HUES6 (cell line): ENCODE results near the gene LINC00305.

Experiments used
- H3K27ac ChIP-seq: 2 replicates; pipeline ENCODE4 v1.7.0; 2013; ENCODE audit warnings: low read depth, mild to moderate bottlenecking, low read length, inconsistent platforms
- H3K27me3 ChIP-seq: 2 replicates; pipeline ENCODE4 v1.6.1; 2013; ENCODE audit warnings: low read length; ENCODE audit not compliant: control insufficient read depth, insufficient read depth
- H3K36me3 ChIP-seq: 2 replicates; pipeline ENCODE4 v1.6.1; 2013; ENCODE audit warnings: low read length; ENCODE audit not compliant: control insufficient read depth, insufficient read depth
- H3K4me1 ChIP-seq: 2 replicates; pipeline ENCODE4 v1.6.1; 2013; ENCODE audit warnings: low read length; ENCODE audit not compliant: control insufficient read depth, insufficient read depth
- H3K4me3 ChIP-seq: 2 replicates; pipeline ENCODE4 v1.5.1; 2013; ENCODE audit warnings: low read depth, low read length
- H3K9ac ChIP-seq: one replicate; pipeline ENCODE4 v1.6.1; 2013; ENCODE audit warnings: mild to moderate bottlenecking, low read length
- H3K9me3 ChIP-seq: 2 replicates; pipeline ENCODE4 v1.6.1; 2013; ENCODE audit warnings: low read depth, low read length; ENCODE audit not compliant: control insufficient read depth, insufficient read depth

LINC00305 gene

DNA sequence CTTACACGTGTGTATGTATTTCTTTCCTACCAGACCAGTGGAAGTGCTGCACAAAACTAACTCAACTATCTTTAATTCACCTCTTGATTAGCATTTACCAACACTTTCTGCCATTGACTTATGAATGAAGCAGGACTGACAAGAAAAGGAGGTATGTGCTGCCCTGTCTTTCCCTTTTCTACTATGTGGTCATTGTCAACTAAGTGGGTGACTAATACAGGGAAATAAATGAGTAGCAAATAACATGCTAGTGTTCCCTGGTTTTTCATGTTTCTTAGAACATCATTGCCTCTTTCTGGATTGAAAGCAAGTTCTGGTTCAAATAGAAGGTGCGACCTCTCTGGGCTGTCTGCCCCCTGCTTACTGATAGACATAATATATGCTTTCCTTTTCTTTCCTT is 58.0 kb downstream of the LINC00305 start:
- no peak overlapping the region for H3K27ac ChIP-seq
- no peak overlapping the region for H3K9ac ChIP-seq
- no peak overlapping the region for H3K4me3 ChIP-seq

DNA sequence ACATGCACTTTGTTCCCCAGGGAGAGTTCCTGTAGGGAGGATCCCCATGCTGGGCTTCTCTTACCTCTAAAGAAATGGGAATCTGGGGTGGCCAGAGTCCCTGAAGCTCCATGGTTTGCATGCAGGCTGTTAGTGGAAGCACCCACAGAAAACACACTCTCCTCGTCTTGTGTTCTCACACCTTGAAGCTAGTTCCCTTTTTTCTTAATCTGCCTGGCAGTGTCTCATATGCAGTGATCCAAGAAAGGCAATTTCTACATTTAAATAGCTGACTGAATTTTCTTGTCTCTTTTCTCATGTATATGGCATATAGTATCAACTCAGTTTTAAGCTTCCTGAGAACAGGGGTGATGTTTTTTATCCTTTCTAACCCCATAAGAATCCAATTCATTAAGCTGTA is 65.0 kb downstream of the LINC00305 start:
- Histone ChIP-seq H3K4me1 (peaks cover 7% of the 10 kb centered on the region; the same call in 1 of the 2 replicates), H3K36me3 (no peaks in the 10 kb centered on the region), H3K9me3 (peaks cover 7% of the 10 kb centered on the region; the same call in 1 of the 2 replicates)

More for the DNA sequence above, 58.0 kb downstream of the LINC00305 start:
- Histone ChIP-seq H3K9me3 (peaks cover 13% of the 10 kb centered on the region; the same call in 1 of the 2 replicates), H3K4me1 (peaks cover 6% of the 10 kb centered on the region), H3K36me3 (no peaks in the 10 kb centered on the region), H3K27me3 (no peaks in the 10 kb centered on the region)

DNA sequence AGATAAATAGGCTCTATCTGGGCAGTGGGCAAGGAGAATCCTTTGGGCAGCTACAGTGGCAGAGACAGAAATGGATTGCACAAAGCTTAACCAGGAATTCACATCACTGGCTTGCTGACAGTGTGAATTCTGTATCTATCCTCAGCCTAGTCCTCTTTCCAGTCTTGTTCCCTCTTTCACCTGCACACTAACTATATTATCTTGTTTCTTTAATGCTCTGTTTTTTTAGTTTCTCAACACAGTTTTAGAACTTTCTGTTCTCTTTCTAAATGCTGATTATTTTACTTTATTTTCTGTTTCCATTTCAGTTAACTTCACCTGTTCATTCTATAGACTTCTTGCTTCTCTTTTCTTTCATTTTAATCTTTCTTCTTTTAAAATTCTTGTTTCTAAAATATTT is 66.4 kb downstream of the LINC00305 start:
- Histone ChIP-seq H3K36me3 (no peaks in the 10 kb centered on the region), H3K4me3 (no peak overlapping the region), H3K9me3 (no peaks in the 10 kb centered on the region), H3K9ac (no peak overlapping the region), H3K4me1 (peaks cover 7% of the 10 kb centered on the region; the same call in 1 of the 2 replicates), H3K27me3 (no peaks in the 10 kb centered on the region), H3K27ac (no peak overlapping the region)

More for the DNA sequence above, 65.0 kb downstream of the LINC00305 start:
- H3K27ac ChIP-seq: no peak overlapping the region
- H3K4me3 ChIP-seq: no peak overlapping the region
- H3K27me3 ChIP-seq: no peaks in the 10 kb centered on the region
- H3K9ac ChIP-seq: no peak overlapping the region

DNA sequence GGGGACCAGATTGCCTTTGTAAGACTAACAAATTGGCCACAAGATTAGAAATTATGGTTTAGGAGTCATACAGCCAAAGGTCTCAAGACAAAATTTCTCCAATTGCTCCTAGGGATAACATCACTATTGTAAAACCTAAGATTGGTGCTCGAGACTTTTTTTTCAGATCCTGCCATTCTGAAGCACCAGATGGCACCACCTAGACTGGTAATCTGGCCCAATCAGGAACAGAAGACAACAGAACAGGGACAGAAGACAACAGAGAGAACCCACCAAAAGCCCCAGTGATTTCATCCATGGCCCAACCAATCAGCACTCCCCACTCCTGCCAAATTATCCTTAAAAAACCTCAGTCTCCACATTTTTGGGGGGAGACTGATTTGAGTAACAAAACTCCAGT is 66.8 kb downstream of the LINC00305 start:
- Histone ChIP-seq H3K27ac (no peak overlapping the region), H3K9ac (no peak overlapping the region), H3K36me3 (no peaks in the 10 kb centered on the region), H3K27me3 (no peaks in the 10 kb centered on the region), H3K9me3 (no peaks in the 10 kb centered on the region), H3K4me1 (peaks cover 7% of the 10 kb centered on the region; the same call in 1 of the 2 replicates), H3K4me3 (no peak overlapping the region)

DNA sequence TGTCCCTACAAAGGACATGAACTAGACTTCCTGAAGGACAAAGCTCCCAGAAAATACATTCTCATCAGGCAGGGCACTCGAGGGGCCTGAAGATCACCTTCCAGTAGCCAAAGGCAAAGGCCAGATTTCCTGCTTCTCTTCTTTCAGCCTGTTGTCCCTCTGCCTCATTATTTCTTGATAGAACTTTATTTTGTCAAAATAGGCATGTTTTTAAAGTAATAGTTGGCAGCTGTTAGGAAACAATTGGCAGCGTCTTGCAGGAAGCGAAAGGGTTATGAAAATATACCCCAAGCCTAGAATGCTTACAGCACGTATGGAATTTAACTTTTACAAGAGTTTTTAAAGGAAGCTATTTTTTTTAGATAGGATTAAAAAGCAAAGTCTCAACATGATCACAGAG is 74.9 kb downstream of the LINC00305 start:
- H3K9ac ChIP-seq: no peak overlapping the region
- no peaks in the 10 kb centered on the region for H3K36me3 ChIP-seq
- H3K27ac ChIP-seq: no peak overlapping the region
- H3K4me1 ChIP-seq: no peaks in the 10 kb centered on the region
- no peaks in the 10 kb centered on the region for H3K27me3 ChIP-seq
- H3K4me3 ChIP-seq: no peak overlapping the region
- H3K9me3 ChIP-seq: peaks cover 6% of the 10 kb centered on the region; the same call in 1 of the 2 replicates

DNA sequence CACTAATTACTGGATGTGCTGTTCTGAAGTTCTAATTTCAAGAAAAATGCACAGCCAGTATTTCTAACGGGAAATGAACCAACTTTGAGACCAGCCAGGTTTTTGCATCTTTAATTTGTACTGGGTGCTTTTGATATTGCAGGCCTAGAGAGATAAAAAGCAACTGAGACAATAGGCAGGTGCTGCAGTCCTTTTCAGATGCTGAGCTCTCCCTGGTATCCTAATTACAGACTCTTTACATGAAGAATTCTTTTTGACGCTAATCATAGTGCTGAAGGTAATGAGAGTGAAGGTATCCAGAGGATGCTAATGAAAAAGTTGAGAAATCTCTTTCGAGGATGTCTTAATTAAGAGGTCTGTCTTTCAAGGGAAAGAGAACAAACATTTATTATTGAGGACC is 93.9 kb downstream of the LINC00305 start:
- no peak overlapping the region for H3K27ac ChIP-seq
- peaks cover 2% of the 10 kb centered on the region; the same call in 1 of the 2 replicates for H3K4me1 ChIP-seq
- peaks cover 19% of the 10 kb centered on the region; the same call in 1 of the 2 replicates for H3K27me3 ChIP-seq
- H3K36me3 ChIP-seq: no peaks in the 10 kb centered on the region
- H3K9ac ChIP-seq: no peak overlapping the region
- 0 out of 2 replicates have a peak, but pooled peaks cover 3% of the 10 kb centered on the region for H3K9me3 ChIP-seq
- no peak overlapping the region for H3K4me3 ChIP-seq

DNA sequence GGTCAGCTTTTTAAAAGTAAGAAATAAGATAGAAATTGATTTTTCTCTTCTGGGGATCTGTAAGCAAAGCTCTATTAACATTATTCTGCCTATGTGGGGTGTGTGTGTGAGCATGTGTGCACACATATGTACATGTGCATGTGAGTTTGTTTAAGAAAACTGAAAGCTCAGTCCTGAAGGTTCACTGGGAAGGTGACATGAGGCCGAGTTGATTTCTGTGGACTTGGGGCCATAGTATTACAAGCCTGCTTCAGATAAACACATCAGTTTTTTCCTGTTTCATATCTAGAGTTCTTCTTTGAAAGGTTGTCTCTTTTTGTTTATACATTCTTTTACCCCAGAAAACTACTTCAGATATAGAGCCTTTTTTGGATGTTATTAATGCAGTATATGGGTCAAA is 95.6 kb downstream of the LINC00305 start:
- peaks cover 19% of the 10 kb centered on the region; the same call in 1 of the 2 replicates for H3K27me3 ChIP-seq

DNA sequence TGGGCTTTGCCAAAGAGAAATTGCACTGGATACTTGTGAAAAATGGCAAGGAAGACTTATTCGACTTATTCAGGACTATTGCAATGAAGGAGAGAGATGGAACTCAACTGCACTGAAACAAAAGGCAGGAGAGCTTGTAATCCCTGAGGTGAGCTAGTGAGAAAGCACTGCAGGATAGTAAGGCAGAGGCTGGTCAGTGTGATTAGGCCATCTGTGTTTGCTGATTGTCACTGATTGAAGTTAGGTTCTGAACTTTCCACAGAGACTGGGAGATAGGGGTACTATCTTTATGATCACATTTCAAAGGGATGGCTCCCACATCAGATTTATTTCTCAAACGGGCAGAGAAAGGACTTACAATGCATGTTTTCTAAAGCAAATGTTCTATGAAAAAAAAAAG is 96.1 kb downstream of the LINC00305 start:
- Histone ChIP-seq H3K4me3 (no peak overlapping the region), H3K27ac (no peak overlapping the region), H3K9me3 (no peaks in the 10 kb centered on the region), H3K9ac (no peak overlapping the region), H3K36me3 (no peaks in the 10 kb centered on the region), H3K27me3 (peaks cover 19% of the 10 kb centered on the region; the same call in 1 of the 2 replicates), H3K4me1 (peaks cover 2% of the 10 kb centered on the region; the same call in 1 of the 2 replicates)

More for the DNA sequence above, 95.6 kb downstream of the LINC00305 start:
- no peak overlapping the region for H3K27ac ChIP-seq
- peaks cover 2% of the 10 kb centered on the region; the same call in 1 of the 2 replicates for H3K4me1 ChIP-seq
- H3K36me3 ChIP-seq: no peaks in the 10 kb centered on the region
- H3K9ac ChIP-seq: no peak overlapping the region
- no peak overlapping the region for H3K4me3 ChIP-seq
- H3K9me3 ChIP-seq: no peaks in the 10 kb centered on the region

DNA sequence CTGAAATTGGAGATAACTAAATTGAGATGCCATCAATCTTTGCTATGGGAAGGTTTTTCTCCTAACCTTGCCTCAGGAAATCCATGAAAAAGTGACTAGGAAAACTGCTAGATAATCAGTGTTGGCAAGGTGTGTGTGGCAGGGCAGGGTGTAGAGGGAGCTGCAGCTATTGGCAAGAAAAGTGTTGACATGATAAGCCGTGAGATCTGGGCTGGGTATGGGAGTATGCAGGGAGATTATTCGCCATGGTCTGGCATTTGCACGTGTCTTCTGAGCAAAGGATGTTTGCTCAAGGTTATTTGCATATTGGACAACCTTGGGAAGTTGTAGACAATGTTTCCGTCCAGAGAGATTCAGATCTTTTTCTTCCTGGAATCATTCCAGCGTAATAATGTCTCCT is 104.3 kb downstream of the LINC00305 start:
- H3K9me3 ChIP-seq: peaks cover 22% of the 10 kb centered on the region
- H3K27me3 ChIP-seq: no peaks in the 10 kb centered on the region
- H3K9ac ChIP-seq: no peak overlapping the region
- H3K36me3 ChIP-seq: no peaks in the 10 kb centered on the region
- H3K27ac ChIP-seq: no peak overlapping the region
- H3K4me1 ChIP-seq: no peaks in the 10 kb centered on the region
- no peak overlapping the region for H3K4me3 ChIP-seq

DNA sequence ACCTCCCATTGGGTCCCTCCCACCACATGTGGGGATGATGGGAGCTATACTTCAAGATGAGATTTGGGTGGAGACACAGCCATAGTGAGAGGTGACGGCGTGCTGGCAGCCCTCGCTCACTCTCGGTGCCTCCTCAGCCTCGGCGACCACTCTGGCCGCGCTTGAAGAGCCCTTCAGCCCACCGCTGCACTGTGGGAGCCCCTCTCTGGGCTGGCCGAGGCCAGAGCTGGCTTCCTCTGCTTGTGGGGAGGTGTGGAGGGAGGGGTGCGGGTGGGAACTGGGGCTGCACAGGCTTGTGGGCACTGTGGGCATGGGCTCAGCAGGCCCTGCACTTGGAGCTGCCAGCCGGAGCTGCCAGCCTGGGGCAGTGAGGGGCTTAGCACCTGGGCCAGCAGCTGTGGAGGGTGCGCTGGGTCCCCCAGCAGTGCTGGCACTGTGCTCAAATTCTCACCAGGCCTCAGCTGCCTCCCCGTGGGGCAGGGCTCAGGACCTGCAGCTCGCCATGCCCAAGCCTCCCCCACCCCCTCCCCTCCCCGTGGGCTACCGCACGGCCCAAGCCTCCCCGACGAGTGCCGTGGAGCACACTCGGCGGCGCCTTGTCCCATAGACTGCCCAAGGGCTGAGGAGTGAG is 106.0 kb downstream of the LINC00305 start:
- no peak overlapping the region for H3K9ac ChIP-seq
- no peaks in the 10 kb centered on the region for H3K4me1 ChIP-seq
- no peak overlapping the region for H3K27ac ChIP-seq
- no peaks in the 10 kb centered on the region for H3K36me3 ChIP-seq
- H3K27me3 ChIP-seq: no peaks in the 10 kb centered on the region
- peaks cover 22% of the 10 kb centered on the region for H3K9me3 ChIP-seq
- no peak overlapping the region for H3K4me3 ChIP-seq

DNA sequence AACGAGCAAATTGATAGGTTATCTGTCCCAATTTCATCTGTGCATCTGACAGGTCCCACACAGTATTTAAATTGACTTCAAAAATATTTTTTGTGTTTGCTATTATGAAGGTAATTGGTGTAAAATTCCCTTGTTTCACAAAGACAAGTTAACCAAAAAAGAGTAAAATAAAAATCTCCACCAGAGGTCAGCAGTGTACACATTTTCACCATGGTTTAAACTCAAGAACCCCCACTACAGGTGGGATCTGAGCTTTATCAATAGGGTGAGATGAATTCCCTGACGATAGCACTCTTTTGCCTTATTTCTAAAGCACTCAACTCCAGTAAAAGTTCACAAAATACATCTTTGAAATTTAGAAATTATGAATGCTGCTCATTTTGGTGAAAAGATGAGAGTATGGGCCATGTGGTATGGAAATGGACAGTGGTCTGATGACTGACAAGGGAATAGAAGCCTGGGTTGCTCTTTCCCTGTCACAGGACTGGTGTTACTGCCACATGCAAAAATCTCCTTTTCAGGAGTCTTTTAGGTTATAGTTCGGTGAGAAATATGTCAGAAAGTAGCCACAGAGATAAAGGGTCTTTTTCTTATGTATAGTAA is 111.0 kb downstream of the LINC00305 start:
- no peaks in the 10 kb centered on the region for H3K4me1 ChIP-seq
- H3K36me3 ChIP-seq: no peaks in the 10 kb centered on the region
- H3K27ac ChIP-seq: no peak overlapping the region
- H3K4me3 ChIP-seq: no peak overlapping the region
- no peak overlapping the region for H3K9ac ChIP-seq
- no peaks in the 10 kb centered on the region for H3K27me3 ChIP-seq
- peaks cover 17% of the 10 kb centered on the region for H3K9me3 ChIP-seq
